NCI-H2196 treated with DMSO at 0.1 percent for 48 hours (cell line): Measurements from ENCODE around the gene AQP9.

Experiments used
- DNase-seq: peaks from one replicate; lab custom pipeline; 2025; ENCODE audit not compliant: unreplicated experiment; lab: John Stamatoyannopoulos, UW

The AQP9 gene

DNA sequence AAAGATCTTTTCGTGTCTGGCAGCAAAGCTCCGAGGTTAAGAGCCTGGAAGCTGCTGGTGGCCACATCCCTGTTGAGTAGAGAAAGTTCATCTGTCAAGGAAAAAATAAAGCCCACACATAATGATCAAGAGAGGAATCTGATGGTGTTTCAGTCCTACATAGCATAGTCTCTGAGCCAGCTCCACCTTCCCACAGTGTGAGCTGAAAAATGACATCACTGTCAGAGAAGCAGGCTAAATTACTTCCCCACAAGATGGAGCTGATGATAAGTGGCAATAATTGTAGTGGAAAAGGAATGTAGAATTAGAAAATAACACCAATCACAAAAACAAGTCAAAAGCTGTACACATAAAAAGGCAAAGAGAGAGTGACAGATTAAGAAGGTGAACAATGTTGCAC is 84.5 kb downstream of the AQP9 start:
- DNase-seq: no peak

- DNase-seq: no peak
Observed at GRCh38 chr15:58223432-58223831, 85.3 kb downstream of the AQP9 start.

GRCh38 chr15:58224068-58224467 is 85.9 kb downstream of the AQP9 start:
- no peak for DNase-seq

DNA sequence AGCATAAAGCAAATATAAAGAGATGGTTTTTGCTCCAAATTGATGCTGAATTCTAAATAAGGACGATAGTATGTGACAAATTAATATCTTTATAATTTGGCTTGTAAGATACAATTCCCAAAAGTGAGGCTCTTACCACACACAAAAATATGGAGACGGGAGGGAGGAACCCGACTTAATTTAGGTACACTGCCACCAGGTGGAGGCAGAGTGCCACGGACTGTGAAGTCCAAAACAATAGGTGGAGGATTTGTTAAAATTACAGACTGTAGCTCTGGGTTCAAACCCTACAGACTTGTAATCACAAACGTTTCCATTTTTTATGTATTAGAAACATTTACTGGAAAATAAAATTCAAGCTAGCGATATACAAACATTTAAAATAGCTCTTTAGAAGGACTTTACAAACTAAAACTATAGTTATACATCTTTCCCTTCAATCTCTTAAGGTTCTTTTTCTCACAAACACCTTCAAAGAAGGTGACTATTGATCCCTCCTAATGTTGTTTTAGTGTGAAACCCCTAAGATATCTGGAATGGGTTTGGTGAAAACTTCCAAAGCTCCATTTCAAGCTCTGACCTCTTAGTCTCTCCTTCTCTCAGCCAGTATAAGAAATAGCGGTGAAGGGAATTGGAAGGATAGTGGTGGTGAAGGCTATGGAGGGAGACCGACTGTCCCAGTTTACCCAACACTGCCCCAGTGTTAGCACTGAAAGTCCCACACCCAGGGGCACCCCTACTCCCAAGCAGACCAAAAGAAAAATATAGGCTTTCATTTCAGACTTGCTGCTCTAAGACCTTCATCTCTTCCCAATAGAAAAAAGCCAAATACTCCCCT is 89.7 kb downstream of the AQP9 start:
- DNase-seq: no peak

GRCh38 chr15:58228718-58229117 is 90.5 kb downstream of the AQP9 start:
- no peak for DNase-seq

DNA sequence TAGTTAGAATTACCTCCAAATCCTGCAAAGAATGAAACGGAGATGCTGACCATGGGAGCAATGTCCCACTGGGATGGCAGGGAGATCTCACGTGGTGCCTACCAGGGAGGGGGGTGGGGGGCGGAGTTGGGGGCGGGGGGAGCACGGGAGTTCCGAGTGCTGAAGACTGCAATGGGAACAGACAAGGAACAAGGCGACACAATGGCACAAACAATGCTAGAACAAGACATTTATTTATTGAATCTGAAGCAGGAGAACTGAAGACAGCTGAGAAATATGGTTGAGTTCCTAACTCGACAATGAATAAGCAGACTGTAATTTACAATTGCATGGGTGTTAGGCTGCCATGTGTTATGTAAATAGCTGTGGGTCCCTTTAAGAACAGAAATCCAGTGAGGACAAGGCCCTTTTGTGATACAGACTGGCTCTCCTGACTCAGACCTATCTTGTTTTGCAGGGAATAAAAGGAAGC is 91.2 kb downstream of the AQP9 start:
- DNase-seq: no peak

DNA sequence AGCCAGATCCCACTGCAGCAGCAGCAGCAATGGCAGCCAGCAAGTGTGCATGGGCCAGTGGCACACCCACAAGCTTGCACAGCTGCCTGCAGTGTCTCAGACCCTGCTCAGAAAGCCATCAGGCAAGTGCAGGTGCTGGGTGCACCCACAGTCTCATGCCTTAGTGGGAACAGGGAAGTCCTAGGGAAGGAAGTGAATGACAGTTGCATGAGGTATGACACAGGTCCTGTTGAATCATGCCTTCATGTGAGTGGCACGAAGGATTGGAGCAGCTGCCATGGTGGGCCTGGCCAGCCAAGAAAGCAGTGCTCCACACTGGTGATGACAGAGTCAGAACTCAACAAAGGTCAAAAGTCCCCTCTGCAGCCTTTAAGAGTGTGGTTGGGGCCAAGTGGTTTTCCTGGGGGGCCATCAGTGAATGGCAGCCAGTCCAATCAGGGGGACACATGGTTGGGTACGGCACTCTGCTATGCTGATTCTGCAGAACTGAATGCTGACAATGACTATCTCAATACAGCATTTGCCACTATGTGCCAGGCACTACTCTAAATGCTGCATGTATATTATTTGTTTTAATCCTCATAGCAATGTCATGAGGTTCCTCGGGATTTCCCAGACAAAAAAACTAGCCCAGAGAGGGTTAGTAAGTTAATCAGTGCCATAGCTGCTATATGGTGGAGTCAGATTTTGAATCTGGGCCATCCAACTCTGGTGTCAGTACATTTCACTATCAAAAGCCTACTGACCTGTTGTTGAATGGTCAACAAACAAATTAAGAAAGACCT is 94.3 kb downstream of the AQP9 start:
- no peak for DNase-seq

DNA sequence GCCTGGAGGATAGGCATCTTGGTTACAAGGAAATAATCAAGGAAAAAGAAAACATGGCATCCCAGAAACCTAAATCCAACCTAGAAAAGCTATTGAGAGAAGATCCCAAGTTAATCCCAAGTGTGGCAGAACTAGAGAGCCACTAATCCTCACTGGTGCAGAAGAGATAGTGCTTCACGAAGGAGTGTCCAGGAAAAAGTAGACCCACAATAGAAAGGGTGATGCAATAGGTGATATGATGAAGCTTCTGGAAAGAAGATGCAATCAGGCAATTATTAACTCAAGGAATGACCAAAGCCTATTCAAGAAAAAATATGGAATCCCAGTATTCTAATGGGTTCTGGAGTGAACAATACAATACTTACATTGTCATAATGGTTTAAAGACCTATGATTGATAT is 95.2 kb downstream of the AQP9 start:
- DNase-seq: no peak
